Stimulated activated CD8-positive, alpha-beta memory T cell treated with anti-CD3 and anti-CD28 coated beads, Interleukin-12 subunit alpha, Interleukin-12 subunit beta, amount 100 ng/mL, for 24 hours (primary cell): ENCODE measurements around the gene LGALS12.

Experiments
- DNase-seq: peaks from one replicate; pipeline ENCODE4 v3.0.0-alpha.2; 2020; ENCODE audit errors: extremely low read depth

Gene LGALS12, protein sequence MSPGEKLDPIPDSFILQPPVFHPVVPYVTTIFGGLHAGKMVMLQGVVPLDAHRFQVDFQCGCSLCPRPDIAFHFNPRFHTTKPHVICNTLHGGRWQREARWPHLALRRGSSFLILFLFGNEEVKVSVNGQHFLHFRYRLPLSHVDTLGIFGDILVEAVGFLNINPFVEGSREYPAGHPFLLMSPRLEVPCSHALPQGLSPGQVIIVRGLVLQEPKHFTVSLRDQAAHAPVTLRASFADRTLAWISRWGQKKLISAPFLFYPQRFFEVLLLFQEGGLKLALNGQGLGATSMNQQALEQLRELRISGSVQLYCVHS

DNA sequence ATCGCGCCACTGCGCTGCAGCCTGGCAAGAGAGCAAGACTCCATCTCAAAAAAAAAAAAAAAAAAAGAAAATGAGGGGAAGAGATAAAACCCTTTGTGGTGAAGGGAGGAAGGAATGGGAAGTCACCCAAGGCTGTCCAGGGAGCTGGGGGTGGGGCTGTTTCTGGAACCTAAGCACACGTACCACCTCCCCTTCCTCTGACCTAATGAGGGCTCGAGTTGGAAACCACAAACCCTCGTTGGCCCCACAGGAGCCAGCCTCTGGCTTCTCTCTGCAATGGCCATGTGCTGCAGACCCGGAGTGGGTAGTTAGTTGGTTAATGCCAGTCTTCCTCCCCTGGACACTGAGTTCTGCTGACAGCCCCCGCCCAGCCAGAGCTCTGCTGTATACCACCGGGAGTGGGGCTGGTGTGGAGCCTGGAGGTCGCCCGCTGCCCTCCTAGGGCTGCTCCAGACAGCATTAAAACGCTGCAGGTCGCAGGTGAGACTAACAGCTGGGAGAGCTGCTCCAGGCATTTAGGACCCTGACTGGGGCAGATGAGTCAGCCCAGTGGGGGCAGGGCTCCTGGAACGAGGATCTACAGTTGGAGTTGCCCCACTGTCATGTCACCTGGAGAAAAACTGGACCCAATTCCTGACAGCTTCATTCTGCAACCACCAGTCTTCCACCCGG, at the start of gene LGALS12:
Gene LGALS12 (plus strand): TSS at position 228 of the 672 bp plus-strand sequence. CDS start 375 bp downstream, at position 603.
- no peak for DNase-seq

DNA sequence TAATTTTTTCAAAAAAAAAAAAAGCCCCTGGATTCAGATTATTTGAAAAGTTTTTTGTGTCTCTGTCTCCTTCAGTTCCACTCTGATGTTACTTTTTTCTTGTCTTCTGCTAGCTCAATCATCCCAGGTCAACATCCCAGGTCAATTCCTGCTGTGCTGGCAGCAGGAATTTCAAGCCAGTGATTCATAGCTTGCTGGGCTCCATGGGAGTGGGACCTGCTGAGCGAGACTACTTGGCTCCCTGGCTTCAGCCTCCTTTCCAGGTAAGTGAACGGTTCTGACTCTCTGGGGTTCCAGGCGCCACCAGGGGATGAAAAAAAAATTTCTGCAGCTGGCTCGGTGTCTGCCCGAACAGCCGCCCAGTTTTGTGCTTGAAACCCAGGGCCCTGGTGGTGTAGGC, 46.3 kb upstream of the LGALS12 start:
- no peak for DNase-seq

DNA sequence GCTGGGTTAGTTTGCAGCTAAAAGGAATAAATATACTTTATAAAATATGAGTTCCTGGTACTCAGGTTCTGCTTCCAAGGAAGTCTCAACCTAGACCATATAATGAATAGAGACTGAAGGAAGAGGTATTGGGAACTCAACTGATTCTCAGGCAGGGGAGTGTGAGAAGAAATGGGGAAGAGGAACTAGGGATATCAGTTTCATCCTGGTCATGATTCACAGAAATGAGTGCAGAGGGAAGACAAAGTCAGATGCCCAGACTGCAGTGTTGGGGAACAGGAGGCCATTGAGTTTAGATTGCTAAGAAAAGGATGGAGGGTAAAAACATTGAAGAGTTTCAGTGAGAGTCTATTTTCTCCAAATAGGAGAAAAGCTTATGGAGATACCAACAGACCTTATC, 43.7 kb upstream of the LGALS12 start:
- no peak for DNase-seq

DNA sequence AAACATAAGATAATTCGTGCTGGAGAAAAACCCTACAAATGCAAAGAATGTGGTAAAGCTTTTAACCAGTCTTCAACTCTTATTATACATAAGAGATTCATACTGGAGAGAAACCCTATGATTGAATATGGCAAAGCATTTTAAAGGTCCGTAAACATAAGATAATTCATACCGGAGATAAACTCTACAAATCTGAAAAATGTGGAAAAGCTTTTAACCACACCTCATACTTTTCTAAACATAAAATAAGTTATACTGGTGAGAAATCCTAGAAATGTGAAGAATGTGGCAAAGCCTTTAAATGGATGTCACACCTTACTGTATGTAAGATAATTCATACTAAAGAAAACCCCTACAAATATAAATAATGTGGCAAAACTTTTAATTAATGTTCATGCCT, 35.6 kb upstream of the LGALS12 start:
- DNase-seq, result no peak

DNA sequence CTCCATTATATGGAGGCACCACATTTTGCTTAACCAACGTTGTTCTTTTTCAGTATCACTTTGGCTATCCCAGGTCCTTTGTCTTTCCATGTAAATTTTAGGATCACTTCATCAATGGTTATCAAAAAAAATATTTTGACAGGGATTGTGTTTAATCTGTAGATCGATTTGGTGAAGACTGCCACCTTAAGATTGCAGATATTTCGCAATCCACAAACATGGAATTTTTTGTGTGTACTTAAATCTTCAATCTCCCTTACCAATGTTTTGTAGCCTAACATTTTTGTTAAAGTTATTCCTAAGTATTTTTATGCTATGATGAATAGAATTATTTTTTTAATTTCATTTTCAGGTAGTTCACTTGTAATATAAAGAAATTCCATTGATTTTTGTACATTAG, 33.5 kb upstream of the LGALS12 start:
- no peak for DNase-seq

DNA sequence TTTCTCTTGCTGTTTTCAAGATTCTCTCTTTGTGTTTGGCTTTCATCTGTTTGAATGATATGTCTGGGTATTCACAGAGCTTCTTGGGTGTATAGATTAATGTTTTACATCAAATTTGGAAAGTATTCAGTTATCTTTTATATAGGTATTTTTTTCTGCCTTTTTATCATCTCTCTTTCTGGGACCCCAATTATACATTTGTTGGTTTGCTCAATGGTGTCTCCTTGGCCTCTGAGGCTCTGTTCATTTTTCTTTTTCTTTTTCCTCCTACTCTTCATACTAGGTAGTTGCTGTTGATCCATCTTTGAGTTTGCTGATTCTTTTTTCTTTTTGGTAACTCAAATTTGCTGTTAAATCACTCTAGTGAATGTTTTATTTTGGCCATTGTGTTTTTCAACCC, 29.3 kb upstream of the LGALS12 start:
- no peak for DNase-seq

DNA sequence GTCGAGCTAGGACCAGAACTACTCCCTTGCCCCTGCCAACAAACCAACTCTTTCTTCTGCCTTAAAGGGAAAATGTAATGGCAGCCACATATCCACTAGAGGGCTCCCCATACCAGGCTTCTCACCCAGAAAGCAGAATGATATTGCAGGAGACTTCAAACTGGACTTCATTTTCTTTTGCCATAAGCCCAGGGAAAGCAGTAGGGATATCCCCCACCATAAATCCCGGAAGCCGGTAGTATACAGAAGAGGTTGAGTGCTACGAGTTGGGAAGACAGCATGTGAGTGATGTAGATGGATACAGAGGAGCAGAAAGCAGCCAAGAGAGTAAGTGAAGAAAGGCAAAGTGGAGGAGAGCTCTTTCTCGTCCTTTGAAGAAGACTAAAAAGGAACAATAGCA, 27.0 kb upstream of the LGALS12 start:
- no peak for DNase-seq

DNA sequence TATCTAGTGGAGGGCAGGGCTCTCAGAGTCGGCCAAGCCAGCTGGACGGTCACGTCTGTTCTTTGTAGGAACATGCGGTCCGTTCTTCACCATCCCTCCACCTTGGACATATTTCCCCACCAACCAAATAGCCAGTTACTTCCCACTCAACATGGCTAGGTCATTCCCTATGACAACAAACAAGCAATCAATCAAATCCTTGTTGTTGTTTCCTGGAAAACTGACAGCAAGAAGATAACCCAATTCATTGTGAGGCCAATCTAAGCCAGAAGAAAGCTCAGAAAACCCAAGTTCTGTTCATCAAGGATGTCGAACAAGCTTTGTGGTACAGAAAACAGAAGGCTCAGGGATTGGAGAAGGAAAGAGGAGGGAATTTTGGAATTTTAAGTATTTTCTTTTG, 25.8 kb upstream of the LGALS12 start:
- no peak for DNase-seq

DNA sequence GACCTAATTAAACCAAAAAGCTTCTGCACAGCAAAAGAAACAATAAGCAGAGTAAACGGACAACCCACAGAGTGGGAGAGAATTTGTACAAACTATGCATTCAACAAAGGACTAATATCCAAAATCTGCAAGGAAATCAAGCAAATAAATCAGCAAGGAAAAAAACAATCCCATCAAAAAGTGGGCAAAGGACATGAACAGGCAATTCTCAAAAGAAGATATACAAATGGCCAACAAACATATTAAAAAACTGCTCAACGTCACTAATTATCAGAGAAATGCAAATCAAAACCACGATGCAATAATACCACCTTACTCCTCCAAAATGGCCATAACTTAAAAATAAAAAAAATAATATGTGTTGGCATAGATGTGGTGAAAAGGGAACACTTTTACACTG, 20.1 kb upstream of the LGALS12 start:
- no peak for DNase-seq

DNA sequence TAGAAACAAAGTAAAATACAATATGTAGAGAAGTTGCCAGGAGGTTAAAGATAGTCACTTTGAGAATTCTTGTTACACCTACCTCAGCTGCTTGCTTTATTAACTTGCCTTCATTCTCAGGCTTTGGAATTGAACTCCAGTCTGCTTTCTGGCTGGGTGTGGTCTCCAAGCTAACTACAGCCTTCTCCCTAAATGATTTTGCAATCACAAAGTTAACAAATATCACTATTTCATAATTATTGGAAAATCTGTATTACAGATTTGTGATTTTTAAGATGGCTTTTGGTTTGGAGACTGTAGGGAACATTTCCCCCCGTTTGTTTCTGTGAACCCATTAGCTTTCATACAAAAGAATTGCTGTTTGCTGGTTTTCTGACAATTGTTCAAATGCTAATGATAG, 17.1 kb upstream of the LGALS12 start:
- no peak for DNase-seq

DNA sequence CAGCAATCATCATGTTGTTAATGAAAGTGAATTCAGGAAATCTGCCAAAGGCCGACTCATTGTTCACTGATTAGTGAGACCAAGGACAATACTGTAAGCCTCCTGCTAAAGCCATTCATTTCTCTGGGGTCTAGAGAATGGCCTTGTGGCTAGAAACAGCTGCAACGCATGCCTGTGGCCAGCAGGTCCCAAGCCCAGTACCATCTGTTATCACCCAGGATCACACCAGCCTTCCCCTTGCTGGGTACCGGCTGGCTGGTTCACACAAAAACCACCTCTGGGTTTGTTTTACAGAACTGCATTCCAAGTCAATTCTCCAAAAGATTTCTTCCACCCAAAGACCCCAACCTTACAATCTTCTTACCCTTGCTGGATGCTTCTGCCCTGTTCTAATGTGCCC, 16.0 kb upstream of the LGALS12 start:
- DNase-seq, result no peak

DNA sequence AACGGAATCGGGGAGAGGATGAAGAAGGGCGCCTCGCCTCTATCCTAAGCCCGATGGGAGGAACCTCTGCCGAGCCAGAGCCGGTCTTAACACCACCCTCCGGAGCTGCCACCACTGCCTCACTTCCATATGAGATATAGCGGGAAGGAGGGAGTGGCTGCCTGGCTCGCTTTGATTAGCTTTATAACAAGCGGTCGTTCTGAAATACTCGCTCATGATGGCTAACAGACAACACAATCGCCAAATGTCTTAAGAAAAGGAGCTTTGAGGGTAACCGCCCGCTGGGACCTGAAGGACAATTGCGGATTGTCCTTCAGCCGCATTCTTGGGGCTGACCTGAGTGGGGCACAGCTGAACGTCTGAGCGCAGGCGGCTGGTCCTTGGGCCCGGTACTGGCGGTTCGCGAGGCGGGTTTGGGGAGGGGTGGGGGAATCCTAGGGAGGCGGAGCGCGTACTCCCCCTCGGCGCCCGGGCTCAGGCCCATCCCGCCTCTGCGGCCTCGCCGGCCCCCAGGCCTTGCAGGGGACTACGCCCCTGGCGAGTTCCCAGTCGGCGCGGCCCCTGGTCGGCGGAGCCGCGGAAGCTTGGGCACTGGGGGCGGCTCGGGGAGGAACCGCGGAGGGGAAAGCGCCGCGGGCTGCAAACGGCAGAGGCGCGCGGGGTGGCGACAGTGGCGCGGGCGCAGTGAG, 15.2 kb upstream of the LGALS12 start, which contains the start of gene PLAAT5:
Gene PLAAT5 (minus strand): TSS at position 617 of the 689 bp plus-strand sequence. CDS start 133 bp downstream, at position 484.
- no peak for DNase-seq

DNA sequence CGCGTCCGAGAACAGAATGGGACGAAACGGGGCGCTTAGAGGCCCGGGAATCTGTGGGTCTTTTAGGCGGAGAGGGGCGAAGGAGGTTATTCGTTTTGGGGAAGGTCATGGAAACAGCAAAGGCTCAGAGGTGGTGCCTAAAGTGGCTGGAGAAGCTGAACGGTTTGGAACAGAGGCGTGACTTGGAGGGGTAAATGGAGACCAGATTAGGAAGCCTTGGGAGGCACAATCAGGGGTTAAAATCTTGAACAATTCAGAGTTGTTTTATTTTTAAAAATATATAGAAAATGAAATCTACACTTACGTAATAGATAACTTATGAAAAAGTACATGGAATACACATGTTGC, 14.7 kb upstream of the LGALS12 start:
- DNase-seq, result no peak

DNA sequence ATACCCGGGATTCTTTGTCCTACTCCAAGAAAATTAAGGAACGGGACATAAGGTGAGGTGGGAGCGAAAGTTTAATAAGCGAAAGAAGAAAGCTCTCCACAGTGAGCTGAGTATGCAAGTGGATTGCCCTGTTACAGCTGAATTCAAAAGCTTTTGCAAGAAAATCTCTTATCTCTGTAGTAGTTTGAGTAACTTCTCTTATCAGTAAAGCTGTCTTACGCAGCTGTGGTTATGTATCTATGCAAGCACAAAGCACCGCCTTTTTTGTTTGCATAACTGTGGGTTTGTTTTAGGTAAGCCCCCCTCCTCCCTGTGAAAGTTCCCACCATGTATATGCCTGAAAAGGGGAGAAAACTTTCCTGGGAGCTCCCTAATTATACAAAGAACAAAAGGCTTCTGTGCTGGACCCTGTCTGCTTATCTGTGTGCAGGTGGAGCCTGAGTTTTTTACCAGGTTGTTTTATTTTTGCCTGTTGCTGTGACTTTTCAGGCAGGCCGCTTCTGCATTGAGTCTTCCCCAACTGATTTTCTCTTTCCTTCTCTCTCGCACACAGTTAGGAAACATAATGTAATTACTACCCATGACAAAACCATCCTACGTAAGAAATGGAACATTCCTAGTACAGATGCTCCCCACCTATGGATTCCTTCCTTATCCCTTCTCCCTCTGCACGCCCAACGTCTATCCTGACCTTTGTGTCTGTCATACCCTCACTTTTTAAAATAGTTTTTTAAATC, 14.1 kb upstream of the LGALS12 start:
- DNase-seq, result no peak

DNA sequence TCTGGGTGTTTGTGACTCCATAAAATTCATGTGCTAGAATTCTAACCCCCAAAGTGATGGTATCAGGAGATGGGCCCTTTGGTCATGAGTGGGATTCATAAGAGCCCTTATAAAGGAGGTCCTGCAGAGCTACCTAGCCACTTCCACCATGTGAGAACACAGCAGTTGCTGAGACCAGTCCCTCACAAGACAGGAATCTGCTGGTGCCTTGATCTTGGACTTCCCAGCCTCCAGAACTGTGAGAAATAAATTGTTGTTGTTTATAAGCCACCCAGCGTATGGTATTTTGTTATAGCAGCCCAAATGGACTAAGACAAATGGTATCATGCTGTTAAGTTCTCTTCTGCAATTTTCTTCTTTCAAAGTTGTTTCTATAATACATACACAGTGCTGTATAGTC, 13.4 kb upstream of the LGALS12 start:
- DNase-seq, result no peak

DNA sequence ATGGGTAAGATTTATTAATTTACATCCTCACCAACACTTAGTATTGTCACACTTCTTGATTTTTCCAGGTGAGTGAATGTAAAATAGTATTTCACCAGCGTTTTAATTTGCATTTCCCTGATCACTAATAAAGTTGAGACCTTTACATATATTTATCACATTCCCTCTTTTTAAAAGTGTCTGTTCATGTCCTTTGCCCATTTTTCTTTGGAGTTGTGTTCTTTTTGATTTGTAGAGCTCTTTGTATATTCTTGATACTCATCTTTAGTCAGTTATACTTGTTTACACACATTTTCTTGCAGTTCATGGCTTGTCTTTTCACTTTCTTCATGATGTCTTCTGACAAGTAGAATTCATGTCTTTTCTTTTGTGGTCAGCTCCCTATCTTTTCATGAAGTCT, 12.8 kb upstream of the LGALS12 start:
- DNase-seq, result no peak

DNA sequence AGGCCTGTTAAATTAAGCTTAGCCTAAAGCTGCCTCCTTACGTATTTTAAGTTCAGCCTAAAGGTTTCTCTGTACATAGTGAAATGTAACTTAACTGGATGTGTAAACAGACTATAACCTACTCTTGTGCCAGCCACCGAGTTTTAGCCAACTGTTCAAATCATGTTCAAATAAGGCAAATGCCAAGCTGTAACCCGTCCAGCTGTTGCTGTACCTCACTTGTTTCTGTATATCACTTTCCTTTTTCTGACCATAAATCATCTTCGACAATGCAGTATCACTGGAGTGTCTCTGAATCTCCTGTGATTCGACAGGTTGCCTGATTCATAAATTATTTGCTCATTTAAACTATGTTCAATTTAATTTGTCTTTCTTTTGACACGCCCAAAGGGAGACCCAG, 10.9 kb upstream of the LGALS12 start:
- no peak for DNase-seq

DNA sequence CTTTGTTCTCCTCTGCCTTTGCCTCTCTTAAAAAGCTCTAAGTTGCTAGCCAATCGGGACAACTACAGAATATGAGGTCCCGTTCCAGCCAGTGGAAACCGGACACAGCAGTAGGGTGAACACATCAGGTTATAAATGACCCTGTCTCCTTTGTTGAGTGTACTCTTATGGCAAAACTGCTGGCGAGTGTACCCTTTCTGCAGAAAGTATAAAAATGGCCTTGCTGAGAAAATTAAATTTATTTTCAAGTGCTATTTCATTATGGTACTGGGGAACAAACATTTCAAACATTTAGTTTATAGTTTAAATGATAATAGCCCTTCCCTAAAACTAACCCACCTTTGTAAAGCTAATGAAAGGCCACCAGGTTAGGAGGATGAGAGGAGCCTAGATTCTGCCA, 6.0 kb upstream of the LGALS12 start:
- DNase-seq, result no peak

DNA sequence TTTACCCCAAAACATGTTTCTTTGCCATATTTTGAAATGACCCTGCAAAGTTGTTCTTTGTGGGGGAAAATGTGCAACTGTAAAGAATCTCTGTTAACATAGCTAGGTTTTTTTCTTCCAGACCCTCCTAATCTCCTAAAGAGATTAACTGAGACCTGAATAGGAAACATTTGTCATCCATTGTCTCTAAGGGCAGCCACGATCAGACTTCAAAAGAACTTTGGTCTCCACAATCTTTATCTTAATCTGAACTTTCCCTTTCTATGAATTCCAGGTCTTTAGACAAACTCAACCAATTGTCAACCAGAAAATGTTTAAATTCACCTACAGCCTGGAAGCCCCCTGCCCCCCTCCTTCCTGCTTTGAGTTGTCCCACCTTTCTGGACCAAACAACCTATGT, 4.6 kb upstream of the LGALS12 start:
- DNase-seq, result no peak

DNA sequence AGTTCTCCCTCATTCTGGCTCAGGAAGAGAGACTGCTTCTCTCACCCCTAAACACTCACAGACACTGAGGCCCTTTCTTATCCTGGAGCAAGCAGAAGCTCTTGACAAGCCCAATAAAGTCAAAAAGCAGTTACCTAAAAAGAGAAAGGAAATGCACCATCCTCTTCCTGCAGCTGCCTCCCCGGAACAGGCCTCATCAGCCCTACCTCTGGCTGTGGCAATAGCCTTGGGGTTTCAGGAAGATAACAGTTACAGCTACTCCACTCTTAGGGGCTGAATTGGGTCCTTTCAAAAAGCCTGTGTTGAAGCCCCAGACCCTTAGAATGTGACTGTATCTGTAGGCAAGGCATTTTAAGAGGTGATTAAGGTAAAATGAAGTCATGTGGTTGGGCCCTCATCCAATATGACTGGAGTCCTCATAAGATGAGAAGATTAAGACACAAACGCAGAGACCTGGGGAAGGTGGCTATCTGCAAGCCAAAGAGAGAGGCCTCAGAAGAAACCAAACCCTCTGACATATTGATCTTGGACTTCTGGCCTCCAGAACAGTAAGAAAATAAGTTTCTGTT, 3.5 kb upstream of the LGALS12 start:
- DNase-seq, result no peak

DNA sequence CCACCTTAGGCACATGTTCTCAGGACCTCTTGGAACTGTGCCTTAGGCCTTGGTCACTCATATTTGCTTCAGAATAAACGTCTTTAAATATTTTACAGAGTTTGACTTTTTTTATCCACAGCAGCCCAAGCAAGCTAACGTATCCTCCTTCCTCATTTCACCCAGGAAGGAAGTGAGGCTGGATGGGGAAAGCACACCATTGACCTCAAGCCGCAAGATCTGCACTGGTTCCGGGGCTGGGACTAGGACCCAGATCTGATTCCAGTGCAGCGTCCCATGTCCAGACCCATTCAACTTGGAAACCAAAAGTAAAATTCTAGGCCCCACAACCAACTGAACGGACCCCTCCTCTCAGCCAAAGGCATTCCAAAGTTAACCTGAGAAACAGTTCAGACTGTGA, 2.4 kb upstream of the LGALS12 start:
- DNase-seq, result no peak

DNA sequence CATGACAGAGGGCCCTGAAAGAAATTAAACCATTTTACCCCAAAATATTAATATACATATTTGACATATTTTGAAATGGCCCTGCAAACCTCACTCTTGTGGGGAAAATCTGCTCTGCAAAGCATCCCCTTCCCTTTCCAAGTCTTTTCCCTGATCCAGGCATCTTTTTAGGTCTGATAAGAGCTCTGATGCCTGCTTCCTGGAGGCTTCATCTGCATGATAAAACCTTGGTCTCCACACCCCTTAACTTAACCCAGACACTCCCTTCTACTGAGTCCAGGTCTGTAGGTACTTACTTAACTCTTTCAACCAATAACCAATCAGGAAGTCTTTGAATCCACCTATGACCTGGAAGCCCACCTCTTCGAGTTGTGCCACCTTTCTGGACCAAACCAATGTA, 1.8 kb upstream of the LGALS12 start:
- DNase-seq, result no peak
